ENCODE results near the gene ASF1B.

DNA sequence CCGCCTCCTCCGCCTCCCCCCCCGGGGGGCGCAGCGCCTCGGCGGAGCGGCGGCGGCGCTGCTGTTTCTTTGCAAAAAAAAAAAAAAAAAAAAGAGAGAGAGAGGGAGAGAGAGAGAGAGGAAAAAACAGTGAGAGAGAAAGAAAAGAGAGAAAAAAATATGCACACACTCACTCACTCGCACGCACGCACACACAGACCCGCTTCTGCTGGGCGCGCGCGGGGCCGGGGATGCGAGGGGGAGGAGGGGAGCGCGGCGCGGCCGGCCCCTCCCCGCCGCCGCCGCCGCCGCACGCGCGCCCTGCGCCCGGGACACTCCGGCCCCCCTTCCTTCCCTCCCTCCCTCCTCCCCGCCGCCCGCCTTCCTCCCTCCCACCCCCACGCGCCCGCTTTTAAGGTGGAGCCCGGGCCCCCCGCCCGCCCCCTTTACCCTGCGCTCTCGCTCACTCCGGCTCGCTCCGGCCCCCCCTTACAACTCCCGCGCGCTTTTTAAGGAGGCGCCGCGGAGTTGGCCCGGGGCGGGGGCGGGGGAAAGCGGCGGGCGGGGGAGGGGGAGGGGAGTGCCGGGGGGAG is 45.8 kb downstream of the ASF1B start, which contains the start of gene SAMD1:
- TF ChIP-seq, protein P1, sequence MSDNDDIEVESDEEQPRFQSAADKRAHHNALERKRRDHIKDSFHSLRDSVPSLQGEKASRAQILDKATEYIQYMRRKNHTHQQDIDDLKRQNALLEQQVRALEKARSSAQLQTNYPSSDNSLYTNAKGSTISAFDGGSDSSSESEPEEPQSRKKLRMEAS (CRISPR knock-in tag; IDR thresholded peaks at IDR 0.05): no peak
- TF ChIP-seq, protein P2, sequence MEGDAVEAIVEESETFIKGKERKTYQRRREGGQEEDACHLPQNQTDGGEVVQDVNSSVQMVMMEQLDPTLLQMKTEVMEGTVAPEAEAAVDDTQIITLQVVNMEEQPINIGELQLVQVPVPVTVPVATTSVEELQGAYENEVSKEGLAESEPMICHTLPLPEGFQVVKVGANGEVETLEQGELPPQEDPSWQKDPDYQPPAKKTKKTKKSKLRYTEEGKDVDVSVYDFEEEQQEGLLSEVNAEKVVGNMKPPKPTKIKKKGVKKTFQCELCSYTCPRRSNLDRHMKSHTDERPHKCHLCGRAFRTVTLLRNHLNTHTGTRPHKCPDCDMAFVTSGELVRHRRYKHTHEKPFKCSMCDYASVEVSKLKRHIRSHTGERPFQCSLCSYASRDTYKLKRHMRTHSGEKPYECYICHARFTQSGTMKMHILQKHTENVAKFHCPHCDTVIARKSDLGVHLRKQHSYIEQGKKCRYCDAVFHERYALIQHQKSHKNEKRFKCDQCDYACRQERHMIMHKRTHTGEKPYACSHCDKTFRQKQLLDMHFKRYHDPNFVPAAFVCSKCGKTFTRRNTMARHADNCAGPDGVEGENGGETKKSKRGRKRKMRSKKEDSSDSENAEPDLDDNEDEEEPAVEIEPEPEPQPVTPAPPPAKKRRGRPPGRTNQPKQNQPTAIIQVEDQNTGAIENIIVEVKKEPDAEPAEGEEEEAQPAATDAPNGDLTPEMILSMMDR (IDR thresholded peaks at IDR 0.05): no peak
- TF ChIP-seq, protein P3, sequence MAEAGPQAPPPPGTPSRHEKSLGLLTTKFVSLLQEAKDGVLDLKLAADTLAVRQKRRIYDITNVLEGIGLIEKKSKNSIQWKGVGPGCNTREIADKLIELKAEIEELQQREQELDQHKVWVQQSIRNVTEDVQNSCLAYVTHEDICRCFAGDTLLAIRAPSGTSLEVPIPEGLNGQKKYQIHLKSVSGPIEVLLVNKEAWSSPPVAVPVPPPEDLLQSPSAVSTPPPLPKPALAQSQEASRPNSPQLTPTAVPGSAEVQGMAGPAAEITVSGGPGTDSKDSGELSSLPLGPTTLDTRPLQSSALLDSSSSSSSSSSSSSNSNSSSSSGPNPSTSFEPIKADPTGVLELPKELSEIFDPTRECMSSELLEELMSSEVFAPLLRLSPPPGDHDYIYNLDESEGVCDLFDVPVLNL (CRISPR knock-in tag; IDR thresholded peaks at IDR 0.05; ENCODE audit: borderline replicate concordance, low read depth): no peak
- TF ChIP-seq NFYB (CRISPR knock-in tag; conservative IDR thresholded peaks at IDR 0.05; ENCODE audit: low read depth) (no peak), ELF4 (CRISPR knock-in tag; IDR thresholded peaks at IDR 0.05; ENCODE audit: low read depth) (no peak), SP1 (CRISPR knock-in tag; conservative IDR thresholded peaks at IDR 0.05) (no peak), FOXP1 (CRISPR knock-in tag; IDR thresholded peaks at IDR 0.05; ENCODE audit: borderline replicate concordance) (no peak)
- TF ChIP-seq, protein P4, sequence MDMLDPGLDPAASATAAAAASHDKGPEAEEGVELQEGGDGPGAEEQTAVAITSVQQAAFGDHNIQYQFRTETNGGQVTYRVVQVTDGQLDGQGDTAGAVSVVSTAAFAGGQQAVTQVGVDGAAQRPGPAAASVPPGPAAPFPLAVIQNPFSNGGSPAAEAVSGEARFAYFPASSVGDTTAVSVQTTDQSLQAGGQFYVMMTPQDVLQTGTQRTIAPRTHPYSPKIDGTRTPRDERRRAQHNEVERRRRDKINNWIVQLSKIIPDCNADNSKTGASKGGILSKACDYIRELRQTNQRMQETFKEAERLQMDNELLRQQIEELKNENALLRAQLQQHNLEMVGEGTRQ (CRISPR knock-in tag; IDR thresholded peaks at IDR 0.05): no peak
- TF ChIP-seq, protein P5, sequence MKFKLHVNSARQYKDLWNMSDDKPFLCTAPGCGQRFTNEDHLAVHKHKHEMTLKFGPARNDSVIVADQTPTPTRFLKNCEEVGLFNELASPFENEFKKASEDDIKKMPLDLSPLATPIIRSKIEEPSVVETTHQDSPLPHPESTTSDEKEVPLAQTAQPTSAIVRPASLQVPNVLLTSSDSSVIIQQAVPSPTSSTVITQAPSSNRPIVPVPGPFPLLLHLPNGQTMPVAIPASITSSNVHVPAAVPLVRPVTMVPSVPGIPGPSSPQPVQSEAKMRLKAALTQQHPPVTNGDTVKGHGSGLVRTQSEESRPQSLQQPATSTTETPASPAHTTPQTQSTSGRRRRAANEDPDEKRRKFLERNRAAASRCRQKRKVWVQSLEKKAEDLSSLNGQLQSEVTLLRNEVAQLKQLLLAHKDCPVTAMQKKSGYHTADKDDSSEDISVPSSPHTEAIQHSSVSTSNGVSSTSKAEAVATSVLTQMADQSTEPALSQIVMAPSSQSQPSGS (CRISPR knock-in tag; IDR thresholded peaks at IDR 0.05; ENCODE audit: borderline replicate concordance, low read depth): no peak

Data from WTC11 (cell line).